Stomach (tissue), 9 donors: ENCODE results near the gene VWCE. TPM values are rescaled to one million over a fixed set of nuclear protein-coding genes. Genes with fewer than 3 reads are reported as not detected.

Source experiments
- DNase-seq, 2 donors: peaks; one replicate each; pipeline versions ENCODE4 v3.0.0 to v3.0.0-alpha.2; 2013 to 2019
- H3K27ac ChIP-seq, 5 donors: fragments of 200-600 bp in 4 of 5; sonication (generic) in 4 of 5; one replicate each; pipeline ENCODE4 v1.5.1; 2013 to 2019; ENCODE audit warnings: mild to moderate bottlenecking in 1 of 5, moderate library complexity in 1 of 5
- H3K27me3 ChIP-seq, 3 donors: fragments of 200-600 bp; sonication (generic); one replicate each; pipeline ENCODE4 v1.5.1; 2017 to 2019; ENCODE audit warnings: mixed run types in 1 of 3
- H3K36me3 ChIP-seq, 4 donors: fragments of 200-600 bp; sonication (generic); 1 replicate in 3 of 4; 2 replicates in 1 of 4; pipeline ENCODE4 v1.5.1; 2016 to 2019
- H3K4me1 ChIP-seq, 4 donors: fragments of 200-600 bp; sonication (generic); one replicate each; pipeline ENCODE4 v1.5.1; 2016 to 2019
- H3K4me3 ChIP-seq, 4 donors: fragments of 200-600 bp; sonication (generic) in 3 of 4; one replicate each; pipeline ENCODE4 v1.5.1; 2016 to 2019; ENCODE audit warnings: mild to moderate bottlenecking in 1 of 4
- H3K9me3 ChIP-seq, 4 donors: fragments of 200-600 bp; sonication (generic); one replicate each; pipeline ENCODE4 v1.5.1; 2016 to 2019
- CTCF ChIP-seq, 7 experiments: fragments of 450-650 bp in 4 of 7; fragments of 200-600 bp in 3 of 7; sonication (generic) in 3 of 7; IDR thresholded peaks; one replicate each; pipeline ENCODE4 v1.5.1; 2016 to 2019; ENCODE audit warnings: antibody characterized with exemption in 7 of 7, control low read depth in 2 of 7, mild to moderate bottlenecking in 1 of 7
- EP300 ChIP-seq: sonication (generic); formaldehyde crosslinking; IDR thresholded peaks from one replicate; pipeline ENCODE4 v1.6.1; 2017; ENCODE audit warnings: antibody characterized with exemption
- POLR2A ChIP-seq, 4 donors: fragments of 450-650 bp; IDR thresholded peaks; one replicate each; pipeline ENCODE4 v1.6.1; 2016; ENCODE audit warnings: antibody characterized with exemption in 4 of 4, control low read depth in 2 of 4, mild to moderate bottlenecking in 1 of 4, moderate library complexity in 1 of 4
- POLR2AphosphoS5 ChIP-seq, 3 donors: sonication (generic); formaldehyde crosslinking; IDR thresholded peaks; one replicate each; pipeline ENCODE4 v1.6.1; 2016; ENCODE audit warnings: antibody characterized with exemption in 3 of 3
- WGBS, 5 donors: extraction: QIAGEN DNeasy Blood & Tissue Kit in 3 of 5; methylation state at CpG; one replicate each; pipeline versions ENCODE4 v1.1.5 to v1.1.7; 2013 to 2018; 5-methylcytosine and 5-hydroxymethylcytosine counted together
- intact Hi-C: fragments of 100-400 bp; cut with DNase I; formaldehyde crosslinking; loops from one replicate; pipeline ENCODE4 v1.15.1; 2023; ENCODE audit warnings: low total_unique reads
- polyA plus RNA-seq, 3 donors: library from polyadenylated mRNA; stranded (reverse); fragments of 200-250 nt; gene quantifications; one replicate each; pipeline ENCODE4 v1.2.3, GENCODE V29; 2013
- total RNA-seq, 5 donors: library from RNA; depleted of rRNA; stranded (reverse); fragments of >200 nt; gene quantifications; one replicate each; pipeline versions ENCODE4 v1.1.0 to v1.2.3, GENCODE V29; 2014 to 2016
- donor health status: healthy with polysubstance abuse.
- donor health status: Bipolar disorder and iron deficiency.
- donor health status: healthy.

Gene VWCE
- total and polyA plus RNA-seq, 8 donors: 0.45 to 4.6 (median 1.1) TPM; not detected in 2

- 45 to 82% (median 65%) methylated on average over 2 of the region's 2 CpGs for WGBS, 5 donors
- no peak for DNase-seq
- no peak for TF ChIP-seq EP300
- no peak for TF ChIP-seq POLR2AphosphoS5 (IDR thresholded peaks at IDR 0.05)
- no peak for TF ChIP-seq CTCF (IDR thresholded peaks at IDR 0.05)
- TF ChIP-seq POLR2A (IDR thresholded peaks at IDR 0.05): no peak
- Histone ChIP-seq H3K27ac (no peak overlapping the region), H3K36me3 (peaks cover 82 to 94% (median 92%) of the 10 kb centered on the region in 4 donors), H3K9me3 (no peaks in the 10 kb centered on the region), H3K27me3 (no peaks in the 10 kb centered on the region), H3K4me3 (no peak overlapping the region), H3K4me1 (peaks cover 2 to 18% (median 9%) of the 10 kb centered on the region in 4 donors)
- intact Hi-C loops: no loop called here
These were observed 30.7 kb upstream of the VWCE start for GRCh38 chr11:61325649-61326414.

- Histone ChIP-seq H3K36me3 (peaks cover 87 to 100% (median 99%) of the 10 kb centered on the region in 4 donors), H3K9me3 (no peaks in the 10 kb centered on the region), H3K4me3 (no peak overlapping the region), H3K4me1 (no peaks in the 10 kb centered on the region), H3K27ac (no peak overlapping the region), H3K27me3 (no peaks in the 10 kb centered on the region)
- WGBS, 5 donors: 39 to 63% (median 49%) methylated on average over 2 of the region's 2 CpGs
- DNase-seq: no peak
- no peak for TF ChIP-seq POLR2AphosphoS5 (IDR thresholded peaks at IDR 0.05)
- no peak for TF ChIP-seq POLR2A (IDR thresholded peaks at IDR 0.05)
- no peak for TF ChIP-seq EP300
- no peak for TF ChIP-seq CTCF (IDR thresholded peaks at IDR 0.05)
- intact Hi-C loops: no loop called here
These were observed 20.1 kb upstream of the VWCE start for GRCh38 chr11:61315260-61315659.

DNA sequence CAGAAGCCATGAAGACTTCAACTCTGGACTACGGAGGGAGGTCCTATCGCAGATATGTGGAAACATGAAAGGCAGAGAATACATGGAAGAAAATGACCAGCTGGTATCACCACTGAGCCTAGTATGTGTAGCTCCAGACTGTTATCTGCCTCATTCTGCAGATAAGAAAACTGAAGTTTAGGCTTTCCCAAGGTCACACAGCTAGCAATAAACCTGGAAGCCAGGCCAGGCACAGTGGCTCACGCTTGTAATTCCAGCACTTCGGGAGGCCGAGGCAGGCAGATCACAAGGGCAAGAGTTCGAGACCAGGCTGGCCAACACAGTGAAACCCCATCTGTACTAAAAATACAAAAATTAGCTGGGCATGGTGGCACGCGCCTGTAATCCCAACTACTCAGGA is 15.6 kb upstream of the VWCE start:
- intact Hi-C loops: no loop called here
- no peak for DNase-seq
- H3K36me3 ChIP-seq: peaks cover 97 to 100% (median 100%) of the 10 kb centered on the region in 4 donors

DNA sequence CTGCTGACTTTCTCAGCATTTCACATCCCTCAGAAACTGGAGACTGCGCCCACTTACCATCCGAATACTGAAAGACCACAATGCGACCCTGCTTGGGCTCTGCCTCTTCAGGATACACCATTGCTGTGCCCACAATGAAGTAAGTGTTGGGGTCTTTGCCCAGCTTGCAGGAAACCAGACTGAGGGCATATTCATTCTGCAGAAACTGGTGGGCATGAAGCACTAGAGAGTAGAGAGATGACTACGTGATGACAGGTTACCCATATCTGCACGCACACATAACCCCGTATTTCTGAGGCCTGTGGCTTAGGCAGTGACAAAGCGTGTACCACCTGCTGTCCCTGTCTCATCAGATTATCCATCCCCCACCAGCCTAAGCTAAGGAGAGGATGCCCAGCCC is 14.6 kb upstream of the VWCE start:
- no peaks in the 10 kb centered on the region for H3K4me1 ChIP-seq
- H3K36me3 ChIP-seq: peaks cover 96 to 100% (median 100%) of the 10 kb centered on the region in 4 donors
- H3K9me3 ChIP-seq: no peaks in the 10 kb centered on the region
- no peaks in the 10 kb centered on the region for H3K27me3 ChIP-seq
- TF ChIP-seq CTCF (IDR thresholded peaks at IDR 0.05): no peak
- TF ChIP-seq EP300: no peak
- TF ChIP-seq POLR2A (IDR thresholded peaks at IDR 0.05): no peak
- TF ChIP-seq POLR2AphosphoS5 (IDR thresholded peaks at IDR 0.05): no peak
- intact Hi-C loops: no loop called here
- DNase-seq: no peak
- no peak overlapping the region for H3K27ac ChIP-seq
- WGBS, 5 donors: 86 to 98% (median 92%) methylated on average over 7 of the region's 7 CpGs
- no peak overlapping the region for H3K4me3 ChIP-seq

More for the DNA sequence above, 15.6 kb upstream of the VWCE start:
- TF ChIP-seq POLR2A (IDR thresholded peaks at IDR 0.05): no peak
- TF ChIP-seq CTCF (IDR thresholded peaks at IDR 0.05): no peak
- no peak for TF ChIP-seq EP300
- no peak for TF ChIP-seq POLR2AphosphoS5 (IDR thresholded peaks at IDR 0.05)
- 62 to 85% (median 65%) methylated on average over 8 of the region's 8 CpGs for WGBS, 5 donors
- no peak overlapping the region for H3K4me3 ChIP-seq
- H3K27me3 ChIP-seq: no peaks in the 10 kb centered on the region
- no peaks in the 10 kb centered on the region for H3K9me3 ChIP-seq
- no peaks in the 10 kb centered on the region for H3K4me1 ChIP-seq
- H3K27ac ChIP-seq: no peak overlapping the region
